Dendritic cell treated with granulocyte-macrophage colony-stimulating factor and Interleukin-4, amounts not matched to agents 40 ng/mL and 50 ng/mL, for 4 days (primary cell): Measurements from ENCODE around the gene GJC2.
"Not testable (repeated sequence)": the region's sequence is repeated elsewhere in the genome, so short reads cannot be mapped to it uniquely, and the experiment has no call there.

Experiments used
- H3K27ac Mint-ChIP-seq: one replicate; pipeline ENCODE4 v1.8.0; 2022; ENCODE audit warnings: mild to moderate bottlenecking, mixed read lengths
- H3K27me3 Mint-ChIP-seq: one replicate; pipeline ENCODE4 v1.8.0; 2022; ENCODE audit warnings: mild to moderate bottlenecking, mixed read lengths
- H3K36me3 Mint-ChIP-seq: one replicate; pipeline ENCODE4 v1.8.0; 2022; ENCODE audit warnings: low read depth, mixed read lengths
- H3K4me1 Mint-ChIP-seq: one replicate; pipeline ENCODE4 v1.8.0; 2022; ENCODE audit warnings: low read depth, mixed read lengths
- H3K4me3 Mint-ChIP-seq: one replicate; pipeline ENCODE4 v1.8.0; 2022; ENCODE audit warnings: mild to moderate bottlenecking, moderate library complexity, mixed read lengths
- H3K9me3 Mint-ChIP-seq: one replicate; pipeline ENCODE4 v1.8.0; 2022; ENCODE audit warnings: mixed read lengths
- intact Hi-C: fragments of 100-400 bp; cut with micrococcal nuclease; formaldehyde crosslinking; loops from one replicate; pipeline ENCODE4 v1.15.0; 2022

Gene GJC2

DNA sequence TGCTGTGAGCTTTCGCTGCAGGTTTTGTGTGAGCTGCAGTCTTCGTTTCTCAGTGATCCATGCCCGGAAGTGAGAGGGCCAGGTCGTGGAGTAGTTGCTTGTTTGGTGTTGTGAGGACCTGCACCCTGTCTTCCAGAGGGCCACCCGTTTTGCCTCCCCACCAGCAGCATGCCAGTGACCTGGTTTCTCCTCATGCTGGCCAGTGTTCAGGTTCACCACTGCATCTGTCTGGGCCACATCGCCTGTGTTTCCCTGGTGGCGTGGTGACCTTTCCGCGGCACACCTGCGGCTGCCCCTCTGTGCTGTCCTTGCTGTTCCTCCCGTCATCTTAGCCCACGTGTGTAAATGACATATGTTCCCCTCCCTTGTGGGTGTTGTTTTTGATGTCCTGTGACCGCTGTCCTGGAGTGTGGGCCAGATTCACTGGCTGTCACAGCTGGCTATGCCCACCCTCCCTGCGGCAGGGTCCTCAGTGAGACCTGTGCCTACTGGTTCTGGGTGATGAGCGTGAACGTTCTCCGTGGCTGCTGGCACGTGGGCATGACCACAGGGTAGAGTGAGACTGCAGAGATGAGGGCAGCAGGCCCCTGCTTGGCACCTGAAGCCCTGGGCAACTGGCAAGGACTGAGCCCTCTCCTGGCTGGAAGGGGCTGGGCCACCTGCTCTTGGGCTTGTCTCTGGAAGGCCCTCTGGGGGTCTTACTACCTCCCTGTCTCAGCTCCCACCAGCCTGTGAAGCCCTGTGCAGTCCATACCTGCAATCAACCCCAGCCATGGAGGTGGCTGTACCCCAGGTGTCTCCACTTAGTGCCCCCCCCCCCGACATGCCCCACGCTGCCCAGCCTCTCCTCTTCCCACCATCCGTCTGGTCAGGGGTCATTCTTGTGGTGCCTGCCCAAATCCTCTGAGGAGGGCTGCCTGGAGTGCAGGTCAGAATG, 23.1 kb downstream of the GJC2 start:
- Mint-ChIP-seq H3K27ac (no peak overlapping the region), H3K4me3 (no peak overlapping the region), H3K9me3 (no peaks in the 10 kb centered on the region), H3K4me1 (peaks cover 20% of the 10 kb centered on the region), H3K36me3 (peaks cover 25% of the 10 kb centered on the region), H3K27me3 (no peaks in the 10 kb centered on the region)
- intact Hi-C loops = no loop called here

DNA sequence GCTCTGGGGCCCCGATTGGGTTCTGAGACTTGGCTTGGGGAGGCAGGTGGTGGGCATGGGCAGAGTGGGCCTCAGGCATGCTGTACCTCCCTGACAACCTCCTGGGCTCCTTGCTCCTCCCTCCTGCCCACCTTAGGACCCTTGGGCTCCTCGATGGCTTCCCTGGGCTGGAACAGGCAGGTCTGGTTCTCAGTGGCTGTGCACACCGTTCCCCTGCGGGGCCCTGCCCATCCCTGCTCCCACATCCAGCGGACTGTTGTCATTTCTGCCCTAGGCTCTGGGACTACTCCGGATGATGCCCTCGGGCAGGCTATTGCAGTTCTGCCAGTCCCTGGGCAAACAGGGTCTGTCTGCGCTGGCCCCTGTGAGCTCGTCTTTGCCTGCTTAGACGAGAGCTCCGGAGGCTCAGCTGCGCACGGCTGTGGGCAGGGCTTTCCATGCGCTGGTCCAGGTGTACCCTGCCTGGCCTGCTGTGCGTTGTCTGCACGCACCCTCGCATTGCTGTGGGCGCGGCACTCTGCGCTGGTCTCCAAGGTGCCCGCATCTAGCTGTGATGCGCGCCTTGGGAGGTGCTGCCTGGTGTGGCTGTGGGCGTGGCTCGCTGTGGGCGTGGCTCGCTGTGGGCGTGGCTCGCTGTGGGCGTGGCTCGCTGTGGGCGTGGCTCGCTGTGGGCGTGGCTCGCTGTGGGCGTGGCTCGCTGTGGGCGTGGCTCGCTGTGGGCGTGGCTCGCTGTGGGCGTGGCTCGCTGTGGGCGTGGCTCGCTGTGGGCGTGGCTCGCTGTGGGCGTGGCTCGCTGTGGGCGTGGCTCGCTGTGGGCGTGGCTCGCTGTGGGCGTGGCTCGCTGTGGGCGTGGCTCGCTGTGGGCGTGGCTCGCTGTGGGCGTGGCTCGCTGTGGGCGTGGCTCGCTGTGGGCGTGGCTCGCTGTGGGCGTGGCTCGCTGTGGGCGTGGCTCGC, 24.1 kb downstream of the GJC2 start:
- Mint-ChIP-seq H3K4me1 (peaks cover 22% of the 10 kb centered on the region), H3K36me3 (peaks cover 20% of the 10 kb centered on the region)
- H3K27ac Mint-ChIP-seq, H3K27me3 Mint-ChIP-seq, H3K4me3 Mint-ChIP-seq, intact Hi-C loops, H3K9me3 Mint-ChIP-seq: not testable (repeated sequence)

DNA sequence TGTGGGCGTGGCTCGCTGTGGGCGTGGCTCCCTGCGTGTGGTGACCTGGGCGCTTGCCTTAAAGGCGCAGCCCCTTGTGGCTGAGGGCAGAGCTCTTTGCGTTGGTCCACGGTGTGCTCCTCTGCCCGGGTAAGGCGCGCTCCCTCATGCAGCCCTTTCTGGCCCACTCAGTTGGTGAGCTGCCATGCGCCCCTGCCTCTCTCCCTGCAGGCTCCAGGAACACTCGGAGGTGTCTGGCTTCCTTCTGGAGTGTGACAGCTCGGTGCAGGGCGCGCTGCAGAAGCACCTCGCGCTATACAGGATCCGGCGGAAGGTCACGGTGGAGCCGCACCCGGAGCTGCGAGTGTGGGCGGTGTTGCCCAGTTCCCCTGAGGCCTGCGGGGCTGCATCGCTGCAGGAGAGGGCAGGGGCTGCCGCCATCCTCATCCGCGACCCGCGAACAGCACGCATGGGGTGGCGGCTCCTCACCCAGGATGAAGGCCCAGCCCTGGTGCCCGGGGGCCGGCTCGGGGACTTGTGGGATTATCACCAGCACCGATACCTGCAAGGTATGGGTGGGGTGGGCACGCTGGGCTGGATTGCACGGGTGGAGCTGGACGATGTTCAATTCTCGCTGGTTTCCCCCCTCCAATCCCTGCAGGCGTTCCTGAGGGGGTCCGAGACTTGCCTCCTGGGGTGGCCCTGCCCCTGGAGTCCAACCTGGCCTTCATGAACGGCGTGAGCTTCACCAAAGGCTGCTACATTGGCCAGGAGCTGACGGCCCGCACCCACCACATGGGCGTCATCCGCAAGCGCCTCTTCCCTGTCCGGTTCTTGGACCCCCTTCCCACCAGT, 25.0 kb downstream of the GJC2 start:
- Mint-ChIP-seq H3K27ac (no peak overlapping the region), H3K9me3 (no peaks in the 10 kb centered on the region), H3K4me1 (peaks cover 22% of the 10 kb centered on the region), H3K4me3 (no peak overlapping the region), H3K36me3 (peaks cover 19% of the 10 kb centered on the region), H3K27me3 (no peaks in the 10 kb centered on the region)
- intact Hi-C loops = no loop called here

DNA sequence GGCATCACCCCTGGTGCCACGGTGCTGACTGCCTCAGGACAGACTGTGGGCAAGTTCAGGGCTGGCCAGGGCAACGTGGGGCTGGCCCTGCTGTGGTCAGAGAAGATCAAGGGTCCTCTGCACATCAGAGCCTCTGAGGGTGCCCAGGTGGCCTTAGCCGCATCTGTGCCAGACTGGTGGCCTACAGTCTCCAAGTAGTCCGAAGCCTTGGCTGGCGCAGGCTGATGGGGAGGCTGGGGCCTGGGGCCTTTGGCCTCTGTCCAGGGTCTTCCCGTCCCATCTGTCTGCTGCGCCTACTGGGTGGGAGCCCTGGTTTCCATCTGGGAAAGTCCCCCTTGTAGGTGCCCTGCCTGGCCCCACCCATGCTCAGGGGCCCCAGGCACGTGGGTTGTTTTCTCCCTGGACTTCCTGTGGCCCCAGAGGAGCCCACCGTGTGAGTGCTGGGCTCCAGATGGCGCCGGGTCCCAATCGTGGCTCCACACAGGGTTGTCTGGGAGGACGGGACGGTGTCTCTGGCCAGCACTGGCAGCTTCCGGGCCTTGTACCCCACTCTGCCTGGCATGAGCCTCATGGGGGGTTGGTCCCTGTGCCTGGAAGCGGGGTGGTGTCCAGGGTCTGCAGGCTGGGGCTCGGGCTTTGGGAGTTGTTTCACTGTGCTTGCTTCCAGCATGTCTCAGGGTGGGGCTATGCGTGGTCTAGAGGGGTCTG, 25.7 kb downstream of the GJC2 start:
- peak overlapping the region; percentile 5 for H3K27ac Mint-ChIP-seq
- H3K4me1 Mint-ChIP-seq = peaks cover 21% of the 10 kb centered on the region
- H3K4me3 Mint-ChIP-seq = no peak overlapping the region
- H3K9me3 Mint-ChIP-seq = no peaks in the 10 kb centered on the region
- H3K36me3 Mint-ChIP-seq = peaks cover 19% of the 10 kb centered on the region
- intact Hi-C loops = no loop called here
- no peaks in the 10 kb centered on the region for H3K27me3 Mint-ChIP-seq

DNA sequence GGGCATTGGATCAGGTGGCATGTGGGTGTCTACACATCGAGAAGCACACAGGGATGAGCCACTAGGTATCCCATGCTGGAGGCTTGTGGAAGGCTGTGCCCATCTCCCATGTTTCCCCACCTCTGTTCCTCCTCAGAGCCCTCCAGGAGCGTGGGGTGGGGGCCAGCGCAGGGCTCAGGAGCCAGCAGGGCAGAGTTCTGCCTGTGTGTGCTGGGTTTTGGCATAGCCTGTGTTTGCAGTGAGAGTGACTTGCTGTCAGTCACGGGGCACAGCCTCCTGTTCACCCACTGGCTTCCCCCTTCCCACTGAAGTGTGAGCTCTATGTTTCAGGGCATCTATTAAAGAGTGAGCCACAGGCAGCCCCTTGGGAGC, 26.3 kb downstream of the GJC2 start:
- peaks cover 21% of the 10 kb centered on the region for H3K4me1 Mint-ChIP-seq
- H3K9me3 Mint-ChIP-seq = no peaks in the 10 kb centered on the region
- H3K4me3 Mint-ChIP-seq = no peak overlapping the region
- H3K36me3 Mint-ChIP-seq = peaks cover 19% of the 10 kb centered on the region
- H3K27me3 Mint-ChIP-seq = no peaks in the 10 kb centered on the region
- intact Hi-C loops = no loop called here
- H3K27ac Mint-ChIP-seq = peak overlapping the region; percentile 5

DNA sequence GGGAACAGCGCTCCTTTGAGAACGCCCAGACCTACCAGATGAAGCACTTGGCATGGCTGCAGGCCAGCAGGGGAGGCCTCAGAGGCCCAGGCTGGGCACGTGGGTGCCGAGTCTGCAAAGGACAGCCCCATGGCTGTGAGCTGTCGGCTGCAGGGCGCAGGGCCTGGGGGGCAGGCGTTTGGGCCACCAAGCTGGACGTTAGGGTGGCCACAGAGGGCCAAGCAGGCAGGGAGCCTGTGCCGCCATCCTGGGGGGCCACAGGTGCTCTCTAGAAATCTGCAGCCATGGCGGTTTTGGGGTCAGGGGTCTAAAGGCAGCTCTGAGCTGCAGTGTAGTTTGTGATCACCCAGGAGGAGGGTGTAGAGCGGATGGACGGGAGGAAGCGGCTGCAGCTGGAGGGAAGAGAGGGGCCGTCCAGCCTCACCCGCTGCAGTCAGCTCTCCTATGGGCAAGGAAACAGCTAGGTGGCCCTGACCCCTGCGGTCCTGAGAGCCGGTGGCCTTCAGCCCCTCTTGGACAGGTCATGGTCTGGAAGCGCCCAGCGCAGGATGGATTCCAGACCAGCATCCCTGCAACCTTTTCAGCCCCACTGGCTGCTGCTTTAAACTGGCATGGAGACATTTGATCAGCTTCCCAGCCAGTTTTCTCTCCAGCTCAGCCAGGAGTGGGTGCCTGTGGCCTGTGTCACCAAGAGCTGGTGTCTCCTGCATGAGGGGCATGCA, 26.9 kb downstream of the GJC2 start:
- intact Hi-C loops = no loop called here
- peak overlapping the region; percentile 5 for H3K27ac Mint-ChIP-seq

DNA sequence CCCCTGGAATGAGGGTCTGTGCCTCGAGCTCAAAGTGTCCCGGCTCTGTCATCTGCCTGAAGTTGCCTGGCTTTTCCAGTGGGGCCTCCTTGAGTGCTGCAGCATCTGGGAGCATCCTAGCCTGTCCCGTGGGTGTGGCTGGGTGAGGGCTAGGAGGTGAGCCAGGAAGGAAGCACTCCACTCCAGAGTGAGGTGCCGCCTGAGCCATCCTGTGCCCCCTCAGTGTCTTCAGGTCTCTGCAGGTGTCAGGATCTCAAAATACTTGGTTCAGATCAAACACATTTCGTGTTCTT, 27.4 kb downstream of the GJC2 start:
- H3K4me3 Mint-ChIP-seq = no peak overlapping the region
- no peaks in the 10 kb centered on the region for H3K9me3 Mint-ChIP-seq
- peaks cover 19% of the 10 kb centered on the region for H3K36me3 Mint-ChIP-seq
- intact Hi-C loops = no loop called here
- H3K27ac Mint-ChIP-seq = no peak overlapping the region
- H3K27me3 Mint-ChIP-seq = no peaks in the 10 kb centered on the region
- H3K4me1 Mint-ChIP-seq = peaks cover 21% of the 10 kb centered on the region

More for the DNA sequence above, 26.9 kb downstream of the GJC2 start:
- H3K4me3 Mint-ChIP-seq = no peak overlapping the region
- H3K36me3 Mint-ChIP-seq = peaks cover 19% of the 10 kb centered on the region
- no peaks in the 10 kb centered on the region for H3K27me3 Mint-ChIP-seq
- no peaks in the 10 kb centered on the region for H3K9me3 Mint-ChIP-seq
- H3K4me1 Mint-ChIP-seq = peaks cover 21% of the 10 kb centered on the region

DNA sequence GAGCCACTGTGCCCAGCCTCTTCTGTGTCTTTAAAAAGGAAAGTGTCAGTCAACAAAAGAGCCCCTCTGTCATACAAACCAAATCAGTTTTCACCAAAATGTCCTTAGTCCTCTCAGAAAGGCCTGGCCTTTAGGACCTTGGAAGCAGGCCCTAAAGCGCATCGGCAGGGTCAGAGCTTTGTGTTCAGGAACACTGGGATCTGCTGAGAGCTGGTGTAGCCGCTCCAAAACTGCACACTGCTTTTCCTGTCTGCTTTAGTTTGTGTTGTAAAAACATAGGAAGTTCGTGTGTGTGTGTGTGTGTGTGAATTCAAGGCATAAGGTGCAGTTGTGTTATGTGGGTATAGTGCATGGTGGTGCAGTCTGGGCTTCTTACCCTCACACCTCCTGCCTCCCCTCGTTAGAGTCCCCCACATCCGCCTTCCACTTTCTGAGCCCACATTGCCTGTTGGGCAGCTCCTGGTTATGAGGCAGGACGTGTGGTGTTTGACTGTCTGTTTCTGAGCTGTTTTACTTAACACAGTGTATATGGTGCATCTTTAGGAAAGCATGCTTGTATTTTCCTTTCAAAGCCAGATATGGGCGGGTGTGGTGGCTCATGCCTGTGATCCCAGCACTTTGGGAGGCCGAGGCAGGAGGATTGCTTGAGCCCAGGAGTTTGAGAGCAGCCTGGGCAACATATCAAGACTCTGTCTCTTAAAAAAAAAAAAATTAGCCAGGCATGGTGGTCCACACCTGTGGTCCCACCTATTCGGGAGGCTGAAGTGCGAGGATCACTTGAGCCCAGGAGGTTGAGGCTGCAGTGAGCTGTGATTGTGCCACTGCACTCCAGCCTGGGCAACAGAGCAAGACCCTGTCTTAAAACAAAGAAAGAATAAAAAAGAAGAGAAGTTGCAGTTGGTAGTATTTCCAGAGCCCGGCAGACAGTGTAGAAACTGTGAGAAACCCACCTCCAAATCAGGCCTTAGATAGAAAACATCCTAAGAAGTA, 28.3 kb downstream of the GJC2 start:
- H3K4me3 Mint-ChIP-seq = no peak overlapping the region
- no peaks in the 10 kb centered on the region for H3K9me3 Mint-ChIP-seq
- intact Hi-C loops = no loop called here
- peaks cover 21% of the 10 kb centered on the region for H3K4me1 Mint-ChIP-seq
- H3K36me3 Mint-ChIP-seq = peaks cover 19% of the 10 kb centered on the region
- peak overlapping the region; percentile 58 for H3K27ac Mint-ChIP-seq
- H3K27me3 Mint-ChIP-seq = no peaks in the 10 kb centered on the region

DNA sequence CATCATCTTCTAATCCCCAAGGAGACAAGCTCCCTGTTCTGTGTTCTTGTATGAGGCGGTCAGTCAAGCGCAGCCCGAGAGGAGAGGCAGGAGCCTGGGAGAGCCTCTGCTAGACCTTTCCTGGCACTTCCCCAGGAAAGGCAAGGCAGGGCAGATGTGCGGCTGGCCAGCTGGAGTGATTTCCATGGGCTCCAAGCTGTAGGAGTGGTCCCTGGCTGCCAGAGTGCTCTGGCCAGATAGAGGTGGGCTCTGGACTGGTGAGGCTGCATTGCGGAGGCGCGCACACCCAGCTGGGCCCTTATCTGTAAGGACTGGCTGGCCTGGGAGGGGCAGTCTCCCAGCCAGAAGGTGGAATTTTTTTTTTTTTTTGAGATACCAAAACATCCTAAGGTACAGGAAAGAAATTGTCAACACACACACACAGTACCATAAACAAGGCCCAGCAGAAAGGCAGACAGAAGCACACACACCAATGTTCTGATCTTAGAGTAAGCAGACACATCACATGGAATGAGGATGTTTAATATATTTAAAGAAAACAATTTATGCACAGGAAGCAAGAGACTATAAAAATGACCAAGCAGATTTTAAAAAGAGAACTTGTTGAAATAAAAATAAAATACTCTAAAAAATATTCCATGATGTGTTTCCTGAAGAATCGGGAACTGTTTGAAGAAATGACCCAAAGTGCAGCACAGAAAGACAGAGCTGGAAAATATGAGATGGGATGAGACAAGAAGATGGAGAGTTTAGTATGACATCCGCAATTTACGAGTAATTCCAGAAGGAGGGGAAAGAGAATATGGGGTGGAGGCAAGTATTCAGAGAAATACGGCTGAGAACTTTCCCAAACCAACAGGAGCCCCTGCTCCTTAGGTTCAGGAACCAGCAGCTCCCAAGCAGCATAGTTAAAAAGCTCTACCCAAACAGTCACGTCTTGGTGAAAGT, 29.3 kb downstream of the GJC2 start:
- no peaks in the 10 kb centered on the region for H3K27me3 Mint-ChIP-seq
- H3K4me1 Mint-ChIP-seq = peaks cover 21% of the 10 kb centered on the region
- H3K4me3 Mint-ChIP-seq = no peak overlapping the region
- intact Hi-C loops = no loop called here
- H3K36me3 Mint-ChIP-seq = peaks cover 19% of the 10 kb centered on the region
- H3K9me3 Mint-ChIP-seq = no peaks in the 10 kb centered on the region
- H3K27ac Mint-ChIP-seq = peak overlapping the region; percentile 58

DNA sequence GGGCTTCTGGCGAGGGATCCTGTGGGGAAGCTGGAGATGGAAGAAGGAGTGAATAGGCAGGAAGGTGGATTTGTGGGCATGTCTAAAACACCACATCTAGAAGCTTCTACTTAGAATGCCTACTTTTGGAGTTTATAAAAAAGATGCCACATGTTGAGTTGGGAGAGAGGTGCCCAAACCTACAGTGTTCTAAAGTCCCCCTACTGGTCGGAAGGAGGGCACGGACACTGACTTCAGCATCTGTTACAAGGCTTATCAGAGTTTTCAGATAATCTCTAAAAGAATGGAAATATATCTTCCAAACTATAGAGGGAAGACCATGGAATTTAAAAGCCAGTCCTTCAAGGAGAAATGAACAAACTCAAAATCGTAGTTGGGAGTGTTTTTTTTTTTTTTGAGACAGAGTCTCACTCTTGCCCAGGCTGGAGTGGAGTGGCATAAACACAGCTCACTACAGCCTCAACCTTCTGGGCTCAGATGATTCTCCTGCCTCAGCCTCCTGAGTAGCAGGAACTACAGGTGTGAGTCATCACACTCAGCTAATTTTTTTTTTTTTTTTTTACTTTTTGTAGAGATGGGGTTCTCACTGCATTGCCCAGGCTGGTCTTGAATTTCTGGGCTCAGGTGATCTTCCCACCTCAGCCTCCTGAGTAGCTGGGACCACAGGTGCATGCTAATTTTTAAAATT, 30.7 kb downstream of the GJC2 start:
- intact Hi-C loops = no loop called here
- no peak overlapping the region for H3K27ac Mint-ChIP-seq
- peaks cover 21% of the 10 kb centered on the region for H3K4me1 Mint-ChIP-seq
- H3K36me3 Mint-ChIP-seq = peaks cover 15% of the 10 kb centered on the region
- no peak overlapping the region for H3K4me3 Mint-ChIP-seq
- no peaks in the 10 kb centered on the region for H3K9me3 Mint-ChIP-seq
- H3K27me3 Mint-ChIP-seq = no peaks in the 10 kb centered on the region
